ENCODE results near the gene JARID2.

DNA sequence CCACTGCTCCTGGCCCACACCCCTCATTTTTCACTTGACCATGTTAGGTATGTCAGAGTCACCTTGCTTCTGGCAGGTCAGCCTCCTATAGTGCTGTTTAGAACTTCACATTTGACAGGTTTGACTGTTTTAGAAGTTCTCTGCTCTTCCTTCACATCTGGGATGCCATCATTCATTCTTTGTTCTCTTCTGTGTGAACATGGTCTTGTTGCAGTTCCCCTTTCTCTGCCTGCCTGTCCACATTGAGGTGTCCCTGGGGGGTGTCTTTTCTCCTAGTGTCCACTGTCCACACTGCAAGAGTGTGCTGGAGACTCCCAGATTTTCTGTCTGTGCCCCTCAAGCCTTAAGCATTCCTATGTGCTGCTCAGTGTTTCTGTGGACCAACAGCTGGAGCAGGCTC is 89.5 kb downstream of the JARID2 start:
- no peak for TF ChIP-seq CTCF (IDR thresholded peaks at IDR 0.05 in 4 of 5, conservative IDR thresholded peaks at IDR 0.05 in 1 of 5)
- TF ChIP-seq POLR2A (IDR thresholded peaks at IDR 0.05): no peak

All from gastrocnemius medialis (tissue), 4 donors.